ENCODE results near the gene PDLIM1.

- no peak for TF ChIP-seq CTCF (IDR thresholded peaks at IDR 0.05)
- TF ChIP-seq POLR2A (IDR thresholded peaks at IDR 0.05): no peak
Observed at GRCh38 chr10:95247200-95247880, 43.5 kb downstream of the PDLIM1 start.
